GM18499 (cell line): Measurements from ENCODE around the gene CNTN4.

Experiments used
- ATAC-seq: cut with Tn5 transposase; IDR thresholded peaks from one replicate; pipeline ENCODE4 v1.9.1; 2021; ENCODE audit warnings: moderate number of reproducible peaks; ENCODE audit not compliant: insufficient read depth, unreplicated experiment

The CNTN4 gene

GRCh38 chr3:3107181-3107580 lies 1008.5 kb downstream of the CNTN4 start:
- no peak for ATAC-seq
